GM06990 (cell line): Measurements from ENCODE around the gene KCNA1.

Experiments used
- DNase-seq: peaks from one replicate; pipeline ENCODE4 v3.0.0-alpha.2; 2011; ENCODE audit not compliant: insufficient read length; ENCODE audit errors: extremely low read depth
- H3K27me3 ChIP-seq: replicated peaks from 2 replicates; pipeline ENCODE4 v1.6.0; 2011; ENCODE audit warnings: low read length; ENCODE audit not compliant: control insufficient read depth, insufficient read depth
- H3K36me3 ChIP-seq: 2 replicates; pipeline ENCODE4 v1.5.1; 2011; ENCODE audit warnings: low read length; ENCODE audit not compliant: control insufficient read depth, insufficient read depth
- H3K4me3 ChIP-seq: replicated peaks from 2 replicates; pipeline ENCODE4 v1.5.1; 2011; ENCODE audit warnings: low read depth, mild to moderate bottlenecking, control low read depth, low read length
- TF ChIP-seq, protein P1 (sequence below): IDR thresholded peaks from 2 replicates; pipeline ENCODE4 v1.5.1; 2011; ENCODE audit warnings: low read length, control low read depth, mild to moderate bottlenecking, inconsistent platforms; ENCODE audit not compliant: insufficient read depth, poor library complexity, severe bottlenecking

Gene KCNA1

DNA sequence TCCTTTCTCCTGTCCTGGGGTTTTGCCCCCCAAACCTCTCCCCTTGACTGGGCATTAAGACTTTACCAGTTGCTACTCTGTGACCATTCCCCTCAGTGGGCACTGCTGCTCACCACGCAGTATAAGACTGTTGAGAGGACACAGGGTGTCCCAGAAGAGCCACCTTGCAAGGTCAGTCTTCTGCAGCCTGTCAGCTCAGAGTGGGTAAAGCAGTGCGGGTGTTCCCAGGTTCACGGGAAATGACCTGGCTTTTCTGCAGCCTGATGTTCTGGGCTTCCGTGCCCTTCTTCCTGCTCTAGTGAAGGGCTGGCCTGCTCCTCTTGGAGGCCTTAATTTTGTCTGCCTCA lies 34.2 kb downstream of the KCNA1 start:
- peak; percentile 56 for DNase-seq
- Histone ChIP-seq H3K4me3 (no peak overlapping the region), H3K27me3 (no peaks in the 10 kb centered on the region), H3K36me3 (no peaks in the 10 kb centered on the region)
- TF ChIP-seq, protein P1, sequence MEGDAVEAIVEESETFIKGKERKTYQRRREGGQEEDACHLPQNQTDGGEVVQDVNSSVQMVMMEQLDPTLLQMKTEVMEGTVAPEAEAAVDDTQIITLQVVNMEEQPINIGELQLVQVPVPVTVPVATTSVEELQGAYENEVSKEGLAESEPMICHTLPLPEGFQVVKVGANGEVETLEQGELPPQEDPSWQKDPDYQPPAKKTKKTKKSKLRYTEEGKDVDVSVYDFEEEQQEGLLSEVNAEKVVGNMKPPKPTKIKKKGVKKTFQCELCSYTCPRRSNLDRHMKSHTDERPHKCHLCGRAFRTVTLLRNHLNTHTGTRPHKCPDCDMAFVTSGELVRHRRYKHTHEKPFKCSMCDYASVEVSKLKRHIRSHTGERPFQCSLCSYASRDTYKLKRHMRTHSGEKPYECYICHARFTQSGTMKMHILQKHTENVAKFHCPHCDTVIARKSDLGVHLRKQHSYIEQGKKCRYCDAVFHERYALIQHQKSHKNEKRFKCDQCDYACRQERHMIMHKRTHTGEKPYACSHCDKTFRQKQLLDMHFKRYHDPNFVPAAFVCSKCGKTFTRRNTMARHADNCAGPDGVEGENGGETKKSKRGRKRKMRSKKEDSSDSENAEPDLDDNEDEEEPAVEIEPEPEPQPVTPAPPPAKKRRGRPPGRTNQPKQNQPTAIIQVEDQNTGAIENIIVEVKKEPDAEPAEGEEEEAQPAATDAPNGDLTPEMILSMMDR: no peak

DNA sequence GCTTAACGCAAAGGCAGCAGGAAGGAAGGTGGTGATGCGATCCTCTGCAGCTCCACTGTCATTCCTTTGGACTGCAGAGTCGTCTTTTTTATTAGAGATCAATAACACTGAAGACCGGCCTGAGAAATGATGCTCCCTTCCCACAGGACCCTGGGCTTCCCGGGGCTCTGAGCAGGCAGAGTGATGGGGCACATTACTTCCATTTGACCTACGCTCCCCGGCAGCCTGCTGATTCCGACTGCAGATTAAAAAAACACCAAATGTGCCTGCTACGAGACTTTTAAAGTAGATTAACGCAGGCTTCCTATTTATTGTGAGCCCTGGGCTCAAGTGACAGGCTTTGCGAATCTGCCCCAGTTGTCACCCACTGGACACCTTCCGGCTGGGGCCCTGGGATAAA lies 37.5 kb downstream of the KCNA1 start:
- TF ChIP-seq, protein P1: no peak
- DNase-seq: no peak
- Histone ChIP-seq H3K4me3 (no peak overlapping the region), H3K27me3 (no peaks in the 10 kb centered on the region), H3K36me3 (no peaks in the 10 kb centered on the region)

DNA sequence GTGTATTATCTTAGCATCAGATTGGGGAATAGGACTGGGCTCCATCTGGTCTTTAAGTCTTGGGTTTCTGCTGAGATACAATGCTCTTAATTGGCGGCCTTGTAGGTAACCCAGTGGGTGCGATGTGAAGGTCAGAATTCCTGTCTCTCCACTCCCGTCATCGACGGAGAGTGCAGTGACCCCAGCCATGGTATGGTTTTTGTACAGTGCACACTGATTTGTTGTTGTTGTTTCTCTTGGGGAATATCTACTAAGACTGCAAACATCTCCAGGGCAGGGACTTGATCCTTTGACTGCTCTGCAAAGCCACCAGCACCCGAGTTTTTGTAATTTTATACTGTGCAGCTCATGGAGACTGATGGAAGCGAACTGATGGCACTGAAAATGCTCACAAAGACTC lies 41.4 kb downstream of the KCNA1 start:
- TF ChIP-seq, protein P1: no peak
- Histone ChIP-seq H3K36me3 (no peaks in the 10 kb centered on the region), H3K27me3 (no peaks in the 10 kb centered on the region), H3K4me3 (no peak overlapping the region)
- DNase-seq: no peak

DNA sequence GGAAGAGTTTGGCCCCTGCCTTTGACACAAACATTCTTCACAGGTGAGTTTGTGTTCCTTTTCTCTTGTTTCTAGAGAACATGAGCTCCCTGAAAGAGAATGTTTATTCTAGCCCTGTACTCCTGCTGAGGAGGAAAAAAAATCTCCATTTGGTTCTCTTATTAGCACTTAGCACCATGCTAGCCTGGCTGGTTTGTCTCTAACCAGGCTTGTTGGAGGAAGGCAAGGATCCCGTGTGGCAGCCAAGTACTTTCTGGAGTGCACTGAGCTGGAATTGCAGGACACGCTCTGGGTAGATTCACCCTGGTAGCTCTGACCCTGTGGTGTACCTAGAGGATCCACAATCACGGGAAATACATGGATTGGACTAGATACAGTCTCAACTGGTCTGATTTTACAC lies 41.9 kb downstream of the KCNA1 start:
- TF ChIP-seq, protein P1: no peak
- no peak for DNase-seq
- H3K27me3 ChIP-seq: no peaks in the 10 kb centered on the region
- no peaks in the 10 kb centered on the region for H3K36me3 ChIP-seq
- H3K4me3 ChIP-seq: no peak overlapping the region

DNA sequence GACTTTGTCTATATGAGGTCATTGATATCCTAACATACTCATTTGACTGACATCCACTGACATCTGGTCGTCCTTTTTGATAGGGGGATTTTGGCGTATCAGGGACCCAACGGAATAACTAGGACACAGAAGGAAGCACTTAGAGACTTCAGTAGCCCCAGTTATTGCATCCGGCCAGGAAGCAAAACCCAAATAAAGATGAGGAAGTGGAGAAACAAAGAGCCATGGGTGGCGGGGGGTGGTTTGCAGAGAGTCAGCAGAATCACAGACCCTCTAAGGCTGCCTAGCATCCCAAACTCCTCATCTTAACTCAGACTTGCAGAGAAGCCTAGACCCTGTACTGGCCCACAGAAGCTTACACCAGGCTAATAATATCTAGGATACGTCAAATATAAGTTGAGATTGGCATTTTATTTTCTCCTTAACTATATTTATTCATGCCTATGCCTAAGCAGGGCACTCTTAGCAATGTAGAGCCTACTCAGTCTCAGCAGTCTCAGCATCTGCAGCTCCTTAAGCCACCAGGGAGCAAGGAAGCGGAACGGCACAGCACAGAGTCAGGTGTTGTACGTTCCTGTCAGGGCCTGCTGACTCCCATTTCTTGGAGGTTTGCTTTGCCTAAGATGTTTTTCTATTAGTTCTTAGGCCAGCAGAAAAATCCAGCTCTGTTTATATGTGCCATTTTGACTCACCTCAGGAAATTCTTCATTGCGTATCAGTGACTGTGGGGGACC lies 45.1 kb downstream of the KCNA1 start:
- no peak overlapping the region for H3K4me3 ChIP-seq
- TF ChIP-seq, protein P1: no peak
- no peaks in the 10 kb centered on the region for H3K27me3 ChIP-seq
- H3K36me3 ChIP-seq: no peaks in the 10 kb centered on the region
- DNase-seq: no peak

GRCh38 chr12:4956054-4956453 lies 46.3 kb downstream of the KCNA1 start:
- Histone ChIP-seq H3K36me3 (no peaks in the 10 kb centered on the region), H3K27me3 (no peaks in the 10 kb centered on the region), H3K4me3 (no peak overlapping the region)
- TF ChIP-seq, protein P1: no peak
- DNase-seq: no peak
